G401.6 (cell line): ENCODE results near the gene PRKCE.

Source experiments
- FAIRE-seq: peaks from 2 replicates; lab custom pipeline; 2012; peaks lifted over from hg19 to GRCh38; lab: Jason Lieb, UNC

PRKCE gene

DNA sequence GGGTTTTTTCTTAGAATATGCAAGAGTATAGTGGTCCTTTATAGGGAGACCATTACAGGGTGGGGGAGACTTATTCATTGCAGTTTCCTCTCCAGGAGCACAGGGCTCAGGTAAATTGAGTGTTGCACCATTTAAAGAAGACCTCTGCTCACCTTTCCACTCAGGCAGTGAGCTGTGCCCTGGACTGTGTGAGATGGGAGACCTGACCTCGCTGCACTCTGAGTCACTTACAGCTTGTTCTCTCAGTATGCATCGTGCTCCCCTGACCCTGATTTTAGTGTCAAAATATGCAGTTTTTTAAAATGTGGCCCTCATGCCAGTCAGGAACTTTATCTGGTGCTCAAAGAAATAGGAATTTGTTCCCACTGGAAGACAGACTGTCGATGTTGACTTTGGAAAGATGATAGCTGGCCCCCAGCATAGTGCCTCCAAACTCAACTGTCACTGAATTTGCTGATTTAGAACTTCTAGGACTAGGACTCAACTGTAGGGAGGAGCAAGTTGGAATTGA is 499.0 kb downstream of the PRKCE start:
- no peak for FAIRE-seq

DNA sequence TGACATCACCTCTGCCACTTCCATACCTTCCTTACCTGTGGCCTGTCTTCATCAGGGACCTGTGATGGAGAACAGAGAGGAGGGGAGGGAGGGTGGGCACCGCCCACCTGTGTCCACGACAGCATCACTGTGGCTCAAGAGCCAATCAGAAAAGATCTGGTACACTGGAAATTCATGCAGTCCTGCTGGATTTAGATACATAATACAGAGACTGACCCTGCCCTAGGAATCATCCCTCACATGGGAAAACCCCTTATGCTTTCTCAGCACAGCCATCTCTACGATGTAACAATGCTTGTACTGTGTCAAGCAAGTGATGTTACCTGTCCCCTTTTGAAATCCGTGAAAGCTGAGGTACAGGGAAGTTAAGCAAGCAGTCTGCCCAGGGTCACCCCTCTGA is 500.1 kb downstream of the PRKCE start:
- FAIRE-seq: no peak

DNA sequence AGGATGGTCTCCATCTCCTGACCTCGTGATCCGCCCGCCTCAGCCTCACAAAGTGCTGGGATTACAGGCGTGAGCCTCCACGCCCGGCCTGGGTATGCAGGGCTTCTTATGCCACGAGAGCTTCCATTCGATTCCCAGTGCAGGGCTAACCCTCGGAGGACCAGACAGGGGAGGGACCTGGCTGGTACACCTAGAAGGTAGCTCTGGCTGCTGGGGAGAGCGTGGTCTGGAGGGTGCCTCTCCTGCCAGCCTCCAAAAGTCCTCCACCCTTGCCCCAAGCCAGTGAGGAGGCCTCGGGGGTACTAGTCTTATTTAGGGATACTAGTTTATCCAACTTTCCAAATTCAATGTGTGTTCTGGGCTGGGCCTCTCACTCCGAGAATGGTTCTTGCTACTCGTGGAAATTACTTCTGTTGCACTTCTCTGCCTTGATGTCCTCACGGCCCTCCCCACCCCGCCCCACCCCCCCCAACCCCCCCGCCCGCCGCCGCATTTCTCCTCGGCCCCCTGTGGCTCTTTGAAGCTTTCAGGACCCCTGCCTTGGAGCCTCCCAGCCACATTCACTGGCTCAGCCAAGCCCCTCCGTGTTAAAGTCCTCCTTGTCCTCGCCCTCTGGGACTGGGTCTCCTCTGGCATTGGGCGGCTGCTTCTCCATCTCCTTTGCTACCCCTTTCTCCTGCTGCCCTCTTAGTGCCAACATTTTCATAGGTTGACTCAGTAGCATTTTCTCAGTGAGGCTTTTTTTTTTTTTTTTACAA is 502.7 kb downstream of the PRKCE start:
- no peak for FAIRE-seq

DNA sequence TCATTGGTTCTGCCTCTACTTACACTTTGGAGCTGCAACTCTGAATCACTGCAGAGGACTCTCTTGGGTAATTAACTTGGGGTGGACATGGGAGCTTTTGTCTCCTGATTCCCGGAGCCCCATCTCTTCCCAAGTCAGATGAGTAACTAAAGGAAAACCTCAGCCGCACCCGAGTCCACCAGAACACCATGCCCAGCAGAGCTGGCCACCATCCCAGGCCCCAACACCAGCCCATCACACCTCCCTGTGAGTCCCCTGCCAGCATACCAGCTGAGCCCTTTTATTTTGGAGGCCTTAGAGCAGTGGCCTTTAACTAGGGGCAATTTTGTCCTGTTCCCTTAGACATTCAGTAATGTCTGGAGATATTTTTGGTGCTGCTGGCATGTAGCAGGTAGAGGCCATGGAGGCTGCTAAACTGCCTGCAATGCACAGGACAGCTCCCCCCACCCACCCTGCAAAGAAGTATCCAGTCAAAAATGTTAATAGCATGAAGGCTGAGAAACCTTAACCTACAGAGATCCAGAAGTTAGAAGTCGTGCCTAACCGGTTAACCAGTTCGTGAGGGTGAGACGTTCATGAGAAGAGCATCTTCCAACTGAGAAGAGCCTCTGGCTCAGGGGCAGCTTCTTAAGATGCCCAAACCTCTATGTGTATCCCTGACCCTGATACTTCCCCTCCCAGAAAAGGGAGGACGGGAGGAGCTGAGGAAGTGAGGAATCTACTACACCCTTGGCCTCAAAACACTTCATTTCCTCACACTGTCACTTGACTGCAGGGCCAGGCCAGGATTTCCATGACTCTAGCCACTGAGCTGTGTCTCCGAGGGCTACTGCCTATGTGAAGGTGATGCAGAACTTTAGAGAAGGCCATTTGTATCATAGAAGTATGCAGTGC is 505.8 kb downstream of the PRKCE start:
- FAIRE-seq: no peak

DNA sequence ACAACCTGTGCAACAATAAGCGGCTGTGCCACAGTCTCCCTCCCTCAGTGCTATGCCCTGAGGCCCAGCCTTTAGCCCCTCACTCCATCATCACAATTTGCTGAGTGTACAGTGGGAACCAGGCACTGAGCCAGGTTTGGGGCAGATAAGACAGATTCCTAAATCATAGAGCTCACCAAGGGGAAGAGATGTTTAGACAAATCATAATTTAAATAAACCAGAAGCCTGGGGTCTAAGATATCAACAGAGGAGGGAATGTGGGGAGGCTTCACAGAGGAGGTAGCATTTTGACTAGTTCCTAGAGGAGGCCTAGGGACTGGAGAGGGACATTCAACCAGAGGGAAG is 506.5 kb downstream of the PRKCE start:
- no peak for FAIRE-seq

DNA sequence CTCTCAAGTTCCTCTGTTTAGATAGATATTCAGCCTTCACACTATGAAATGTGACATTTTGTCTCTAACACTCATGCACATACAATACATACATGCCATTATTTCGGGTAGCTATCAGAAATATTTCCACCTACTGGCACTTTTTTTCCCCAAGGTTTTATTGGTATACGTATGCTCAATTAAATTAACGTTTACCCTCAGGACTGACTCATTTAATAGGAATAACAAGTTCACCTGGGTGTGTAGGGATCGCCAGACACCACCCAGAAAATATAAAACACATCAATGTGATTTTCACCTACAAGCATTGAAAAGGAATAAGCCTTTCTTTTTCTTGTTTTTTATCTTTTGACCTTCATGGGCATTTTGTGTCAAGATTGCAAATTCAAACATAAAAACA is 507.2 kb downstream of the PRKCE start:
- no peak for FAIRE-seq

DNA sequence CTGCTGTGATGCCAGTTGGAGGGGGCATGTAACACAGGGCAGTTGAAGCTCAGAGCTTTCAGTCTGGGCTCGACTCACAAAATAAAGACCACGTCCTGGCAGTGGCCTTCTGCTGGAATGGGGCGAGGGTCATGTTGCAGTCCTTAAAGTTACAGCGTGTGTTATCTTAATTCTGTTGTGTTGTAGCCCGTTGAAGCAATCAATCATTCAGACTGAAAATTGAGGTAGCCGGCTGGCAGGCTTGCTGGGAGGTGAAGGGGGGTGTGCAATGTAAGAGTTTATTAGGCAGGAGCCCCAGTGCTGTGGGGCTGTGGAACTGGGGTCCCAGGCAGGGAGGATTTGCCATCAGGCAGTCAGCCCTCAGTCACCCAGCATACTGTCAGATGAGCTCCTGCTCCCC is 508.9 kb downstream of the PRKCE start:
- FAIRE-seq: no peak

DNA sequence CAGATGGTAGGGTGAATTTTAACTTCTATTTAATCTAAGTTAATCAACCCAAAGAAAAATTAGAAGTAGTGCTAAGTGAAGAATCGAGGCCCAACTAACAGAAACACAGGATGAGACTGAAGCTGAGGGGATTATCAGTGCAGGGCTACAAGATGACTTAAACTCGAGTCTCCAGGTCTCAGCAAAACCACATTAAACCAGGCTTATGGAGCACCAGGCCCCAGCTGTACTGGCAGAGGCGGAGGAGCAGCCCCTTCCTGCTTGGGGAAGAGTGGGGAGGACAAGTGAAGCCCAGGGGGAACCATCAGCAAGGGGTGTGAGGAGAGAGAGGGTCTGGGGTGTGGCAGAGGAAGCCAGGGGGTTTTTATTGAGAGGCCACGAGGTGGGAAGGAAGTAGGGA is 509.8 kb downstream of the PRKCE start:
- no peak for FAIRE-seq

DNA sequence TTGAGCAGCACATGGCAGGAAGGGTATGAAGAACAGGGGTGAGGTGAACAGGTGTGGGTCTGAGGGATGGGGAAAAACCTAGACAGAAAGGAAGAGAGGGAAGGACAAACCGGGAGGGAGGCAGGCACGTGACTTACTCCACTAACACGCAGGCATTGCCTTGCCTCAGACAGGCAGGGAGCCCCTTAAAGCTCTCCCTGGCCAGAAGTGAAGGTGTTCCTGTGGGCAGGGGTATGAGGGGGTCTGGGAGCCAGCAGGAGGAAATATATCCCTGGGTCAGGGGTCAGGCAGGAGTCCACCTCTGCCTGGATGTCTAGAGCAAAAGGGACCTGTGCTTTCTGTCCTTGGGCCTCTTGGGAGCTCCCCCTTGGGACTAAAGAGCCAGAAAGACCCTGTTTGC is 510.4 kb downstream of the PRKCE start:
- no peak for FAIRE-seq

DNA sequence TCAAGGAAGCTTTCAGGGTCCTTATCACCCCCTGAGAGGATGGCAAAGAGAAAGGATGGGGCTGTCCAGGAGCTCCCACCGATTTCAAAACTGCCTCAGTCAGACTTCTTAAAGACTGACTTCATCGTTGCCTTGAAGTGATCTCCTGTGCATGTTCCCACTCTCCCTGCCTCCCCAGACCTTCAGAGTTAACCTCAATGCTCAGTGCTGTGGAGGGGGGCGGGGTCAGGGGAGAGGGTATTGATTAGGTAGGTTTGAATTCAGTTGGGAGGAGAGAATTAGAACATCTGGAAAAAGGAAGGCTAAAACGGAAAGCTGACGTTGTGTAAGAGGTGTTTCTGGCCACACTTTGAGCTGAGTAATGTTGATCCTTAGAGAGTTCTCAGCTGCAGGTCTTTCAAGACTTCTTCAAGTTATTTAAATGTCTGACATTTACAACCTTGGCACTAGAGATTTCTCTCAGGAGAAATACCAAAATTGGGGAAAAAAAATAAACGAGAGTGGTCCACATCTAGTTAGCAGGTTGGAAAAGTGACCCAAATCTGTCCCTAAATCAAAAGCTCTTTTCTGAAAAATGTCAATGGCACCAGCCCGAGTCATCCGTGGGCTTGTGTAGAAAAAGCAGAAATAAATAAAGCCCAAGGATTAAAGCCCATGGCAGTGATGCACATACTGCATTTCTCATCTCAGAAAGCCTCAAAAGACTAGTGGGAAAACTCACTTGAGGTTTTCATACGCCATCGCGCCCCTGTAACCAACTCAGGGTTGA is 511.0 kb downstream of the PRKCE start:
- FAIRE-seq: no peak

DNA sequence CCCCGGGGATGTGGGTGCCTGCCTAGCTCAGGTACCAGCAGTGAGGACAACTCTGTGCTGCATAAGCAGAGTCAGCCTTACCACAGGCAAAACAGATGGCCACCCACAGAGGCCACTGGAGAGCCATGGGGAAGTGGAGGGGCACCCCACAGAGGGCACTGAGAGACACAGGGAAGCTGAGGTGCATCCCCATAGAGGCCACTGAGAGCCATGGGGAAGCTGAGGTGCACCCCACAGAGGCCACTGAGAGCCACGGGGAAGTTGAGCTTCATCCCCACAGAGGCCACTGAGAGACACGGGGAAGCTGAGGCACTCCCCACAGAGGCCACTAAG is 511.6 kb downstream of the PRKCE start:
- FAIRE-seq: no peak

DNA sequence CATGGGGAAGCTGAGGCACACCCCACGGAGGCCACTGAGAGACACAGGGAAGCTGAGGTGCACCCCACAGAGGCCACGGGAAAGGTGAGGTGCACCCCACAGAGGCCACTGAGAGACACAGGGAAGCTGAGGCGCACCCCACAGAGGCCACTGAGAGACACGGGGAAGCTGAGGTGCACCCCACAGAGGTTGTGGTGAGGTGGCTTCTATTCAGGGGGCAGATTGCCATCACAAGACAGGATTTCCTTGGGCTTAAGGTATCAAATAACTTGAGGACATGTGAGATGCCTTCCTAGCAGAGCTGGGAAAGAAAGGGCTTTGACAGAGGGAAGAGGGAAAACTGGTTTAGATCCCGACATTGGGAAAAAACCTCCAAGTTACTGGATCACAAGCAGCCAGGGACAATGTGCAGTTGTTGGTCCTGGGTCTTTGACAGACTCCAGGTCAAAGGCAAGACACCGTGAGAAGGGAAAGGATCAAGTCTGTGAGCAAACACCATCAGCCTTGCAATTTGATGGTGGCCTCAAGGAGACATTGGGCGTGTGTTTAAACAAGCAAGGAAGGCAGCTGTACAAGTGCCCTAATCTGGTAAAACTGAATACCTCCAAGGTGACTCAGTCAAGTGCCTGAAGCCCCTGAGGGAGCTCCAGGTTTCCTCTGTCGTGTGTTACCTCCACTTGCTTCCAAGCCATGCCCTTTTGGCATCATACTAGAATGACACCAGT is 512.5 kb downstream of the PRKCE start:
- no peak for FAIRE-seq

DNA sequence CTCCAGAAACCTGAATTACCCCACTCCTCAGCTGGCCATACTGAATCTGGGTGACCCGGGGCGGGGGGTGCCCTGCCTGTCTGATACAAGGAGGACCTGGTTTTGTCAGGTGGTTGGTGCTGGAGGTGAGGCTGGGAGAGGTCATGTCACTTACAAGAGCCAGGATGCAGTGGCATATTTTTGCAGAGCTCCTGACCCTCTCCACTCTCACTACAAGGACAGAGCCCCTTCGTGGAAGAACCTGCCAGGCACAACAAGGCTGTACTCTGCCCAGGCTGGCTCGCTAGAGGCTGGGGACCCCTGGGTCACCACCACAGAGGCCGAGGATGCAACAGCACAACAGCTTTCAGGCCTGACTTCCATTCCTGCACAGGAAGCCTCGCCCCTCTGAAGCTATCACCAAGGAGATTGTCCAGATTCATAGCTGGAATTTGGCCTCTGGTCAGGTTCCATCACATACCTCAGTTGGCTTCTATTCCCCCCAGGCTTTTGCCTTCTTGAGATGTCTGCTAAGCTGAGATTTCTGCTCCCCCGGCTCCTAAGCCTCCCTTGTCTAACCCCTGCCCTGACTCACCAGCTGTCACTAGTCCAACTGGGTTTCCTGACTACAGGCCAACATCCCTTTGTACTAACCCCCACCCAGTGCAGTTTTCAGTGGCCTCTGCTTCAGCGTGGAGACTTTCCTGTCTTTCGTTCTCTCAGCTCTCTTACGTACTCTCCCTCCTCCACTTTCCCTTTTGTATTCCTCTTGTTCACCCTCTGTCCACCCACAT is 513.2 kb downstream of the PRKCE start:
- FAIRE-seq: no peak

DNA sequence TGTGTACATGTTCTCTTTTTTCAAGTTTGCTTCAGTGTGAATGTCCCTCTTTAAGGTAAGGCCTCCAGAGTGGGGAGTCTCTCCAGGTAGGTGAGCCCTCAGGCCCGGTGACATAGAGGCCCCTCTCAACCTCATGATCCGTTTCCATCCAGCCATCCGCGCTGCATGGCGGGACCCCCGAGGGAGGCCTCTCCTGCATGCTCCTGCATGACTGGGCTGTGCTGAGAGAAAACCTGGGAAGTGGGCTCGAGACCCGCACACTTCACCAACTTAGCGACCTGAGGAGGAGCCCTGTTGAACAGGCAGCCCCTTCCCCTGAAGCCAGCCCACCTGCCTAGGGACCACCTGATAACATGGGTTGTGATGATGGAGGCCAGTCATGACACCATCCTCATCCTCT is 514.4 kb downstream of the PRKCE start:
- no peak for FAIRE-seq

DNA sequence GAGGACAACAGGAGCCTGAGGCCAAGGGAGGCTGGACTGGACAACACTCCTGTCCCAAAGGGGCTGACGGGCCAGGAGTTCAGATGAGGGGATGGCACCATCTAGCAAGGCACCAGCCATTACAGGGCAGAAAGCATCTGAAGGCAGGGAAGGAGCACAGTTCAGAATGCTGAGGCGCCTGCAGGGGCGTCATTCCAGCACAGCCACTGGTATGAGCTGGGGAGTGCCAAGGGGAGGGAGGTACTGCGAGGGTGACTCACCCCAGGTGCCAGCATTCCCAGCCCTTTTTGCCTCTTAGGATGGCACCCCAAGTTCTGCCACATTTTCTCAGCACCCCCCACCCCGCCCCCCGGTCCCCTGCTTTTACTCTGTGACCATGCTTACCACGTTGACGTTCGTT is 515.9 kb downstream of the PRKCE start:
- FAIRE-seq: no peak

DNA sequence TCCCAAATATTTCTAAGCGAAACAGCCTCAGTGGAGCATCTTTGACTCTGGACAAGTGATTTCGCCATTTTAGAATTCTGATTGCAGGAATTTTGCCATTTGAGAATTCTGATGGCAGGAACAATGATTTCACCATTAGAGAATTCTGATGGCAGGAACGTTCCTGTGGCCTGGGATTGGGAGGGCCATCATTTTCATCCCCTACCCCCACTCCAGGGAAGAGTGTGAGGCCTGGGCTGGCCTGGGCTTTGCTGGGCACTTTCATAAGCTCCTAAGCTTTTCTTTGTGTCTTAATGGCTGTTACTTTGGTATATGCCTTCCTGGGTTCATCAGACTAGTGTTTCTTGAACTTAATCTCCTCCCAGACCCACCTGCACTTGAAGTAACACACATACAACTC is 516.4 kb downstream of the PRKCE start:
- no peak for FAIRE-seq

DNA sequence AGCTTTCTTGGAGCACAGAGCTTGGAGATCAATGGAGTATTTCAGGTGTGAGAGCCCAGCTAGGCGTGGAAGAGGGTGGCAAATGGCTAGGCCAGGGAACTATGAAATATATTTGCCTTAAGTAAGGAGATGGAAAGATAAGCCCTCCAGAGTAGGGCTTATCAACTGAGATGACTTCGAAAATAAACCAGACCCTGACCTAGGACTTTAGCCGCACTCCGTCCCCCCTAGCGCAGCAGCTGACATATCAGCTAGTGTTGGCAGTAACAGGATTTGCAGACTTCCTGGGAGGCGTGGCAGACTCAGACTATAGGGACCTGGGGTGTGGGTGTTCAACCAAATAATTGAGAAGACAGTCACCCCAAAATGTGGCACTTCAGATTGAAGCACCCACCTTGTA is 518.0 kb downstream of the PRKCE start:
- FAIRE-seq: no peak

DNA sequence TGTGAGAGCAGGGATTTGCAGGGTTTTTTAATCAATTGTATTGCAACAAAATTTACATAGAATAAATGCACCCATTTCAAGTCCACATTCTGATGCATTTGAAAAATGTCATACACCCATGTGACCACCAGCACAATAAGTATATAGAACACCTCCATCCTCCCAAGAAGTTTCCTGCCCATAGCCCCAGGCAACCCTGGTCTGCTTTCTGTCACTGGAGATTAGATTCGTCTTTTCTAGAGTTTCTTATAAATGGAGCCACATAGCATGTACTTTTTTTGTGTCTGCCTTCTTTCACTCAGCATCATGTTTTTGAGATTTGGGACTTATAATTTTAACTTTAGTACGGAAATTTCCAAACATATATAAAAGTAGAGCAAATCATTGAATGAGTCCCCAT is 518.6 kb downstream of the PRKCE start:
- FAIRE-seq: no peak

DNA sequence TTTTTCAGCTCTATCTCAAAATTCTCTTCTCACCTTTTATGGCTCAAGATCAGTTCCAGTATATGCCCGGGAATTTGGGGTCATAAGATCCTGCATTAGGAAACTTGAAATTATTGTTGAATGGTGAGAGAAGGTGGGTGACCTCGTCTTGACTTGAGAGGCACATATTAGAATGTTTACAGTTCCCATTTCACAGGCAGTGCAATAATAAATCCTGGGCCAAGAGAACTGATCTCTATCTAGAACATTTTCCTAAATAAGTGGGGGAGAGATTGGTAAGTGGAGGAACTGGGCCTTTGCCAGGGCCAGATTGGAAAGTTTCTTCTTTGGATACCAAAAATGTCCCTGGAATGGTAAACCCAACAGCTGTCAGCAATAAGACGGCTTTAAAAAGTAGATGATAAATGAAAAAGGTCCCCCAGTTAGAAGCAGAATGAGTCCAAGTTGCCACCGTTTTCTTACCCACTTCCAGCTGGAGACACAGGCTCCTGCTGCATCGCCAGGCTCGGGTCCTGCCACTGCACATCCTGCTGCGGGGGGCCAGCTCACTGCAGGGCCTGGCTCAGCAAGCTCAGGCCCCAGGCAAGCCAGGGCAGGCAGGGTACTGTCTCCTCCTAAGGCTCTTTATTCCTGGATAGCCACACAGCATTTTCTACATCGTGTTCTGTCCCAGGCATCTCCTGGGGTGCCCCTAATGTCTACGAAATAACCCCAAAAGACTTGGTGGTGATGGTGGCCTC is 519.3 kb downstream of the PRKCE start:
- FAIRE-seq: no peak

DNA sequence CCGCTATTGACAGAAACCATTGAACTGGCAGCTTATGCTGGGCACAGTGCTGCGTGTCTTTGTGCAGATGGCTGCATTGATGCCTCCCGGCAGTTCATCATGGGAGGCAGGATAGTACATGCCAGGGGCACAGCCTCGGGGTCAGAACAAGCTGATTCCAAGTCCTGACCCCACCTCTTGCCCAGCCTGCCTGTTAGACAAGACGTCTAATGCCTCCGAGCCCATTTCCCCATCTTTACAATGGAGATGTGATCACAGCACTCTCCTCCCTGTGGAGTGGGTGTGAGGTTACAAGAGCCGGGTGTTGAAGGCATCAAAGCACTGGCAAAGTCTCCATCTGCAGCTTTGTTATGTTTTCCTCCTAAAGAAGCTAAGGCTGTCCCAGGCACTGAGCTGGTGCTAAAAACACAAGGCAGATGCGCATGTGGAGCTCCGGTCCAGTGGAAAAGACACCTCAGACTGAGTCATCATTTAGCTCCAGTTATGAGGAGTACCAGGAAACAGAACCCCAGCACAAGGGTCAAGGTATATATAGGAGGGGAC is 520.0 kb downstream of the PRKCE start:
- FAIRE-seq: no peak
